Stimulated activated CD8-positive, alpha-beta memory T cell treated with anti-CD3 and anti-CD28 coated beads, Interleukin-2, amount 100 ng/mL, for 1 hour (primary cell): ENCODE measurements around the gene TOM1.

Source experiments
- DNase-seq, 2 donors: peaks; one replicate each; pipeline ENCODE4 v3.0.0-alpha.2; 2020; ENCODE audit warnings: low read depth in 2 of 2

Gene TOM1

GRCh38 chr22:35324067-35324466 is 24.4 kb downstream of the TOM1 start:
- no peak for DNase-seq

DNA sequence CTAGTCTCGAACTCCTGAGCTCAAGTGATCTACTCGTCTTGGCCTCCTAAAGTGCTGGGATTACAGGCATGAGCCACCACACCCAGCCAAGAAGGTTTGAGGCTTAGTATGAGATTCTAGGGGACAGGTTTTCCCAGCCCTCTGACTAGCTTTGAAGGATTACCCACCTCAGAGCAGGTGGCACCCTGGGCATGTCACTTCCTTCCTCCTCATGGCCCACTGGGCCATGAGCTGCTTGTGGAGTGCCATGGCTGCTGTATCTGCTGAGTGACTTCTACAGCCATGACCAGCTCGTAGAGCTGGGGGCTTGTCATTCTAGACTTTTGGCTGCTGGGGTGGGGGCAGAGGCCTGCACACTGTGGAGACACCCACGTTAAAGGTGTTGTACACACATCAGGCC is 25.1 kb downstream of the TOM1 start:
- no peak for DNase-seq

GRCh38 chr22:35325209-35325608 is 25.5 kb downstream of the TOM1 start:
- no peak for DNase-seq

DNA sequence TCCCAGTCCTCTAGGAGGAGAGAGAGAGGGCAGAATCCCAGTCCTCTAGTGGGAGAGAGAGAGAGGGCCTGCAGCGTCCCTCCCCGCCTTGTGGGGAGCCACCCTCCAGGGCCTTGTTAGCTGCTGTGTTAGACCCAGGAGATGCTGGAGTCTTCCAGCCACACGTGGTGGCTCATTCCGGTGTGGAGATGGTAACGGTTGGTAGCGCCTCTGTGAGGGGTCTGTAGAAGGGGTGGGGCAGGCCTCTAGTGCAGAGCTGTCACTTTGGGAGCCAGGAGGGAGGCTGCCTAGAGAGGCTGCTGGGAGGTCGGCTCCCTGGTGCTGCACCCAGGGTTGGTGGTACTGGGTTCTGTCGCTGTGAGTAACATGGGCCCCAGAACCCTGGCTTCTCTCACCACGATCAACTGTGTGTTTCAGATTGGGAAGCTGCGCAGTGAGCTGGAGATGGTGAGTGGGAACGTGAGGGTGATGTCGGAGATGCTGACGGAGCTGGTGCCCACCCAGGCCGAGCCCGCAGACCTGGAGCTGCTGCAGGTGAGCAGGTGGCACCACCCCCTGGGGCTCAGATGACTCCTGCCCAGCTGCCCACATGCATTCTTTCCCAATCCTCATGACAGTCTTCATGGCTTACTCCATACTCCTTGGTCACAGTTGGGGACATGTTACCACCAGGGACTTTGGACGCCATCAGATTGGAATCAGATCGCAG is 27.3 kb downstream of the TOM1 start:
- no peak for DNase-seq

GRCh38 chr22:35327690-35328471 is 28.2 kb downstream of the TOM1 start:
- no peak for DNase-seq

- no peak for DNase-seq
Observed at GRCh38 chr22:35328472-35328885, 28.8 kb downstream of the TOM1 start.

- no peak for DNase-seq
Observed at GRCh38 chr22:35329114-35329847, 29.6 kb downstream of the TOM1 start.

DNA sequence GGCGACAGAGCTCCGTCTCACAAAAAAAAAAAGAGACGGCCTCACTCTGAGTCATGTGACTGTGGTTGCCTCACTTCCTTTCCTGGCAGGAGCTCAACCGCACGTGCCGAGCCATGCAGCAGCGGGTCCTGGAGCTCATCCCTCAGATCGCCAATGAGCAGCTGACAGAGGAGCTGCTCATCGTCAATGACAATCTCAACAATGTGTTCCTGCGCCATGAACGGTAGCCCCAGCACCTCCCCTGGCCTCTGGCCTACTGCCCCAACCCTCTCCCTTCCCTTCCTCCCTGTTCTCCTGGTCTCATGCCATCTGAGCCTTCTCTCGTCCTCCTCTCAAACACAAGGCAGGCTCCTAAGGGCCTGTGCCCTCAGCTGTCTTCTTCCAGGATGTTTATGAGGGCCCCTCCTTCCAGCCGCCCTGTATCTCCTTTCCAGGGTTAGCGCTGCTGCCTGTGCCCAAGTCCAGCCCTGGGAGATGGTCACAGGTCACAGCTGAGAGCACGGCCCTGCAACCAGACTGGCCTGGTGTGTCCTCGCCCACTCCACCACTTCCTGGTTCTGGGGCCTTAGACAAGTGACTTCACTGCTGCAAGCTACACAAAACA is 30.7 kb downstream of the TOM1 start:
- no peak for DNase-seq

- DNase-seq = no peak
Observed at GRCh38 chr22:35332278-35332677, 32.6 kb downstream of the TOM1 start.

GRCh38 chr22:35333220-35333619 is 33.5 kb downstream of the TOM1 start:
- DNase-seq = no peak

DNA sequence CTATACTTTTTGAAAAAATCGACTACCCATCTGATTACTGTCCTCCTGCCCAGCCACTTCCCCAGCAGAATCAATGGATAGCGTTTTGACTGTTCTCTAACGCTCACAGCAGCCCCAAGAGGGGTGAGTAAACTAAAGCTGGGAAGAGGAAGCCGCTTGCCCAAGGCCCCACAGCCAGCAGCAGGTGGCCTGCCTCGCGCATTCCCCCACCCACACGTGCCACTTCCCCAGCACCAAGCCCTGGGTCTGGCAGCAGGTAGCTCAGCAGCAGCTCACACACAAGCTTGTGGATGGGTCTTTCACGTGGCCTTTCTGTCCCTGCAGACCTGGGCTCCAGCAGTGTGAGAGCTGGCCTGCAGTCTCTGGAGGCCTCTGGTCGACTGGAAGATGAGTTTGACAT is 34.3 kb downstream of the TOM1 start:
- DNase-seq = no peak

DNA sequence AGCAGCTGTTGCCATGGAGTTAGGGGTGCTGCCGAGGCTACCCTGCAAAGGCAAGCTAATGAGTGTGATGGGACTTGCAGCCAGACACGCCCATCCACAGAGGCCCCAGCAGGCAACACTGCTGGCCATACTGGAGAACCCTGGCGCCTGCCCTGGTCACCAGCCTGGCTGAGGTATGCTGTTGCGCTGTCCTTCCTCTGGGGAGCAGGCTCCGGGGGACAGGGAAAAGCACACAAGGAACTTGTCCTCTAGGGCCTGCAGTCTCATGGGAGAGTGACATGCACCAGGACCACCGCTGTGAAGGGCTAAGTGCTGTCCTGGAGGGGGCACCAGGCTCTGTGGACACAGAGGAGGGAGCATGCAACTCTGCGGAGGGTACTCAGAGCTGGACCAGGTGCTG is 35.8 kb downstream of the TOM1 start:
- DNase-seq = no peak

GRCh38 chr22:35335936-35336781 is 36.5 kb downstream of the TOM1 start:
- DNase-seq = no peak

DNA sequence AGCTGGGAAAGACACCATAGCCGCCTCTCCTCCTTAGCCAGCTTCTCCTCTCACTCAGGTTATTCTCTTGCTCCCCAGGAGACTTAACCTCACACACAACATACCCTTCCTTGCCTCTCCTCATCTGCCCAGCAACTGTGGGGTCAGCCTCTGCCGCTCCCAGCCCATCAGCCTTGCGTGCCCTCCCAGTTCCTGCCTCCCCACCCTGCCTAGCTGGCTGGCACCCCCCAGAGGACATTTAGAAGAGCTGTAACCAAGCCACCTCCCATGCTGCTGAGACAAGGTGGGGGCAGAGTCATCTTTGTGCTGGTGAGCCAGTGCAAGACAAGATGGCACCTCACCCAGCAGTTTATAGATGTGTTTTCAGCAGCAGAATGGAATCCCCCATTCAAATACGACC is 38.2 kb downstream of the TOM1 start:
- no peak for DNase-seq

- no peak for DNase-seq
Observed at GRCh38 chr22:35341090-35341874, 41.6 kb downstream of the TOM1 start.

GRCh38 chr22:35342390-35342789 is 42.7 kb downstream of the TOM1 start:
- no peak for DNase-seq

DNA sequence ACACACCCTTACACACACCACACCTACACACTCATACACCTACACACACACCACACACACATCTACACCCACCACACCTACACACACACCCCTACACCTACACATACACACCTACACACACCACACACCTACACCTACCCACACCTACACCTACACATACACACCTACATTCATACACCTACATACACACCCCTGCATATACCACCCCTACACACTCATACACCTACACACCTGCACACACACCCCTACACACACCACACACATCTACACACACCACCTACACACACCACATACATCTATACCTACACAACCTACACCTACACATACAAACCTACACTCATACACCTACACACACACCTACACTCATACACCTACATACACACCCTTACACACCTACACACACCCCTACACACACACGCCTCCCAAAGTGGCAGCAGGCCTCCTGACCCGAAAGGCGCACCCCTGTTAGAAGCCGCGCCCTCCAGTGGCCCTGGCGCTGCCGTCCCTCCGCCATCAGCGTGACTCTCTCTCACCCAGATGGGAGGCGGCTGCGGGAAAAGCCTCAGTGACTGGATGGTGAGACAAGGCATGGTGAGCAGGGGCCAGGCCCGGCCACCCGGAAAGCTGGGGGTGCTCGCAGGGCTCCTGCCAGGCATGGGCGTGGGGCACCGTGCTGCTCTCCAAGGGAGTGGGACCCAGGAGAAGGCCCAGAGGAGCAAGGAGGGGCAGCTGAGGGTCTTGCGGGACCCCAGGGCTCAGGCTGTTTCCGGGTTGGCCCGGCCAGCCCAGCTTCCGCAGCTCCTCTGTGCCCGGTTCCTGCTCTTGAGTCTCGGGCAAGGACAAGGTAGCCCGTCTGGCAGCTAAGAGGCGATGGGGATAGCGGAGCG is 44.2 kb downstream of the TOM1 start:
- no peak for DNase-seq

DNA sequence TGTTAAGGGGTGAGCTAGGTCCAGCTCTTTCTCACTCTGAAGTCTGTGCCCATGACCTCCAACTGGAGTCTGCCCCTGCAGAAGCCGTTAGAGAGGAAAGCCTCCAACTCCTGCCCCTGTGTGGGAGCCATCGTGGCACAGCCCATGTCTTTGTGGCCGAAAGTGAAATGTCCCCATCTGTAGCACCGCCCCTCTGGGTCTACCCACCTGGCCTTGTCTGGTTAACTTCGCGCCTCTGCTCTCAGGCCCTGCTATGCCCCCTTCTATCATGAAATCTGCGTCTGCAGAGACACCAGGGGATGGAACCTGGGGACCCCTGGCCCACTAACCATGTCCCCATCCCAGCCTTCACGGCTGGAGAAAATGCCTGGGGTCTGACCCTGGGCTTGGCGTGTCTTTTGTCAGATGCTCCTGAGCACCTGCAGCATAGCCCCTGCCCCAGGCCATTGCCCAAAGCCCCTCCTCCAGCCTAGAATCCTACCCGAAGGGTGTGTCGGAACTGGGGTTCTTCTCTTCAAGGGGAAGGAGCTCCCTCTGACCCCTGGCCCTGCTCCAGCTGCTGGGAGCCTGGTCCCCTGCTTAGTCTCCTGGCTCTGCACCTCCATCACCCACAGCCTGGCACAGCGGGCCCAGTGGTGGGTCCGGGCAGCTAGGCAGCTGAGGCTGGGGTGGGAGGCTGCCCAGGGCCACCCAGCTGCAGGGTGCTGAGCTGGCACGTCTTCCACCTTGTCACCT is 45.4 kb downstream of the TOM1 start:
- DNase-seq = no peak
